Liver (tissue), 9 donors: Measurements from ENCODE around the gene UNC13D. TPM values are rescaled to one million over a fixed set of nuclear protein-coding genes. Genes with fewer than 3 reads are reported as not detected.

Experiments
- DNase-seq: peaks from one replicate; pipeline ENCODE4 v3.0.0-alpha.2; 2017; ENCODE audit warnings: low spot score
- H3K27ac ChIP-seq, 2 donors: one replicate each; pipeline ENCODE4 v1.7.0; 2013; ENCODE audit warnings: inconsistent platforms in 2 of 2, low read length in 2 of 2, control low read depth in 1 of 2, low read depth in 1 of 2, mild to moderate bottlenecking in 1 of 2
- H3K27me3 ChIP-seq, 4 donors: one replicate each; pipeline versions ENCODE4 v1.6.1 to v1.7.0; 2013; ENCODE audit warnings: low read length in 3 of 4, inconsistent platforms in 1 of 4, mild to moderate bottlenecking in 1 of 4, moderate library complexity in 1 of 4; ENCODE audit not compliant: control insufficient read depth in 4 of 4, insufficient read depth in 4 of 4
- H3K36me3 ChIP-seq, 4 donors: one replicate each; pipeline versions ENCODE4 v1.6.1 to v1.7.0; 2013; ENCODE audit warnings: low read length in 3 of 4, mild to moderate bottlenecking in 3 of 4, low read depth in 1 of 4, moderate library complexity in 1 of 4; ENCODE audit not compliant: control insufficient read depth in 4 of 4, insufficient read depth in 3 of 4
- H3K4me1 ChIP-seq, 4 donors: one replicate each; pipeline versions ENCODE4 v1.6.1 to v1.7.0; 2013; ENCODE audit warnings: low read length in 3 of 4, mild to moderate bottlenecking in 3 of 4, moderate library complexity in 1 of 4; ENCODE audit not compliant: control insufficient read depth in 4 of 4, insufficient read depth in 4 of 4
- H3K4me3 ChIP-seq, 3 donors: one replicate each; pipeline versions ENCODE4 v1.6.1 to v1.7.0; 2013; ENCODE audit warnings: low read length in 3 of 3, control low read depth in 1 of 3, low read depth in 1 of 3, mild to moderate bottlenecking in 1 of 3
- H3K9ac ChIP-seq, 2 donors: one replicate each; pipeline ENCODE4 v1.7.0; 2013; ENCODE audit warnings: low read length in 2 of 2, mild to moderate bottlenecking in 2 of 2, moderate library complexity in 2 of 2, control low read depth in 1 of 2, low read depth in 1 of 2
- H3K9me3 ChIP-seq, 4 donors: one replicate each; pipeline versions ENCODE4 v1.6.1 to v1.7.0; 2013; ENCODE audit warnings: low read length in 3 of 4; ENCODE audit not compliant: control insufficient read depth in 4 of 4
- ATF3 ChIP-seq: IDR thresholded peaks from 2 replicates; pipeline ENCODE4 v1.6.1; 2016; ENCODE audit warnings: antibody characterized with exemption
- CTCF ChIP-seq: fragments of 150-350 bp; IDR thresholded peaks from 2 replicates; pipeline ENCODE4 v1.5.1; 2017; ENCODE audit warnings: improper control_type of control experiment, low read depth, low read length; ENCODE audit not compliant: missing input control
- FOXA2 ChIP-seq: IDR thresholded peaks from 2 replicates; pipeline ENCODE4 v1.6.1; 2016; ENCODE audit warnings: antibody characterized with exemption
- GABPA ChIP-seq, 2 donors: IDR thresholded peaks in 1 of 2; conservative IDR thresholded peaks in 1 of 2; 2 replicates each; pipeline ENCODE4 v1.6.1; 2016; ENCODE audit warnings: antibody characterized with exemption in 2 of 2, mild to moderate bottlenecking in 1 of 2, moderate library complexity in 1 of 2
- HNF4A ChIP-seq, 2 donors: conservative IDR thresholded peaks; 2 replicates each; pipeline ENCODE4 v1.6.1; 2016; ENCODE audit warnings: antibody characterized with exemption in 2 of 2, mild to moderate bottlenecking in 2 of 2
- HNF4G ChIP-seq: IDR thresholded peaks from 2 replicates; pipeline ENCODE4 v1.6.1; 2016; ENCODE audit warnings: antibody characterized with exemption
- JUND ChIP-seq, 2 donors: IDR thresholded peaks; 2 replicates each; pipeline ENCODE4 v1.6.1; 2016; ENCODE audit warnings: antibody characterized with exemption in 2 of 2
- MAX ChIP-seq: IDR thresholded peaks from 2 replicates; pipeline ENCODE4 v1.6.1; 2016; ENCODE audit warnings: antibody characterized with exemption
- NR2F2 ChIP-seq: IDR thresholded peaks from 2 replicates; pipeline ENCODE4 v1.6.1; 2016; ENCODE audit warnings: antibody characterized with exemption
- RAD21 ChIP-seq, 2 donors: IDR thresholded peaks; 2 replicates each; pipeline ENCODE4 v1.6.1; 2016; ENCODE audit warnings: antibody characterized with exemption in 2 of 2, mild to moderate bottlenecking in 2 of 2
- REST ChIP-seq: IDR thresholded peaks from 2 replicates; pipeline ENCODE4 v1.6.1; 2016; ENCODE audit warnings: antibody characterized with exemption, mild to moderate bottlenecking
- RXRA ChIP-seq, 2 donors: IDR thresholded peaks; 2 replicates each; pipeline ENCODE4 v1.6.1; 2017 to 2018; ENCODE audit warnings: antibody characterized with exemption in 2 of 2, mild to moderate bottlenecking in 1 of 2
- SP1 ChIP-seq: IDR thresholded peaks from 2 replicates; pipeline ENCODE4 v1.6.1; 2018; ENCODE audit warnings: antibody characterized with exemption, mild to moderate bottlenecking
- TAF1 ChIP-seq: conservative IDR thresholded peaks from 2 replicates; pipeline ENCODE4 v1.6.1; 2016; ENCODE audit warnings: antibody characterized with exemption, mild to moderate bottlenecking
- YY1 ChIP-seq: IDR thresholded peaks from 2 replicates; pipeline ENCODE4 v1.6.1; 2016; ENCODE audit warnings: antibody characterized with exemption, mild to moderate bottlenecking
- ZBTB33 ChIP-seq: IDR thresholded peaks from 2 replicates; pipeline ENCODE4 v1.6.1; 2016; ENCODE audit warnings: antibody characterized with exemption
- WGBS: extraction: QIAGEN DNeasy Blood & Tissue Kit; methylation state at CpG from one replicate; pipeline ENCODE4 v1.1.7; 2013; 5-methylcytosine and 5-hydroxymethylcytosine counted together
- polyA plus RNA-seq, 2 donors: library from polyadenylated mRNA; stranded (reverse) in 1 of 2; unstranded in 1 of 2; fragments of 200-250 nt in 1 of 2; fragments of >200 nt in 1 of 2; fragmentation: Nextera tagmentation in 1 of 2; extraction: Ambion mirVana in 1 of 2; gene quantifications; one replicate each; pipeline versions ENCODE4 v1.2.1 to v1.2.3, GENCODE V29; 2013 to 2015
- total RNA-seq, 2 donors: library from RNA; depleted of rRNA; stranded (reverse); fragments of >200 nt; gene quantifications; one replicate each; pipeline ENCODE4 v1.2.3, GENCODE V29; 2014
- donor health status: healthy.
- donor health status: healthy.
- donor health status: healthy.
- donor health status: healthy.
- donor health status: healthy.

UNC13D gene
- total and polyA plus RNA-seq, 4 donors = 2.1 to 22.9 (median 7.6) TPM

GRCh38 chr17:75822800-75823166 is 21.4 kb downstream of the UNC13D start (continued):
- TF ChIP-seq ZBTB33 (no peak), YY1 (no peak), HNF4A (conservative IDR thresholded peaks at IDR 0.05) (no peak), MAX (no peak), HNF4G (no peak), SP1 (no peak)

- no peak for DNase-seq
- Histone ChIP-seq H3K27ac (no peak overlapping the region), H3K9ac (no peak overlapping the region), H3K27me3 (no peaks in the 10 kb centered on the region), H3K9me3 (no peaks in the 10 kb centered on the region), H3K4me1 (peaks cover 0 to 19% (median 12%) of the 10 kb centered on the region in 4 donors), H3K36me3 (peaks cover 12 to 55% (median 17%) of the 10 kb centered on the region in 4 donors), H3K4me3 (no peak overlapping the region)
- 60% methylated on average over 18 of the region's 18 CpGs for WGBS
- TF ChIP-seq YY1 = no peak
Measured at GRCh38 chr17:75822119-75822799, 21.9 kb downstream of the UNC13D start.

GRCh38 chr17:75821552-75821951 is 22.7 kb downstream of the UNC13D start:
- peaks cover 0 to 12% (median 6%) of the 10 kb centered on the region in 4 donors for H3K4me1 ChIP-seq
- H3K4me3 ChIP-seq = no peak overlapping the region
- no peaks in the 10 kb centered on the region for H3K9me3 ChIP-seq
- no peak overlapping the region for H3K9ac ChIP-seq
- H3K36me3 ChIP-seq = peaks cover 12 to 61% (median 17%) of the 10 kb centered on the region in 4 donors
- no peak for TF ChIP-seq TAF1
- TF ChIP-seq FOXA2 = no peak
- no peak for TF ChIP-seq MAX
- TF ChIP-seq REST = no peak
- TF ChIP-seq HNF4A (conservative IDR thresholded peaks at IDR 0.05) = no peak
- TF ChIP-seq CTCF = no peak
- no peak for TF ChIP-seq JUND (IDR thresholded peaks at IDR 0.05)
- TF ChIP-seq RXRA (IDR thresholded peaks at IDR 0.05) = no peak
- TF ChIP-seq GABPA (IDR thresholded peaks at IDR 0.05 in 1 of 2, conservative IDR thresholded peaks at IDR 0.05 in 1 of 2) = no peak
- no peak for TF ChIP-seq ATF3
- no peak for TF ChIP-seq ZBTB33
- no peak for TF ChIP-seq RAD21 (IDR thresholded peaks at IDR 0.05)
- no peak for TF ChIP-seq NR2F2
- 94% methylated on average over 7 of the region's 7 CpGs for whole genome bisulfite sequencing
- no peak for DNase-seq
- no peaks in the 10 kb centered on the region for H3K27me3 ChIP-seq
- H3K27ac ChIP-seq = no peak overlapping the region
